Stimulated activated CD8-positive, alpha-beta memory T cell treated with anti-CD3 and anti-CD28 coated beads, Interleukin-7, amount 100 ng/mL, for 4 hours (primary cell): ENCODE data around the gene RABEP2.
"Not testable (repeated sequence)": the region's sequence is repeated elsewhere in the genome, so short reads cannot be mapped to it uniquely, and the experiment has no call there.

ENCODE experiments used
- DNase-seq, 2 donors: peaks; one replicate each; pipeline ENCODE4 v3.0.0-alpha.2; 2020; ENCODE audit warnings: low read depth in 2 of 2

The RABEP2 gene

GRCh38 chr16:28903344-28904042 is 21.5 kb downstream of the RABEP2 start:
- no peak for DNase-seq

- no peak for DNase-seq
Measured at GRCh38 chr16:28902909-28903308, 22.1 kb downstream of the RABEP2 start.

GRCh38 chr16:28901862-28902261 is 23.2 kb downstream of the RABEP2 start:
- no peak for DNase-seq

- no peak for DNase-seq
Measured at GRCh38 chr16:28900601-28901000, 24.4 kb downstream of the RABEP2 start.

GRCh38 chr16:28899882-28900590 is 25.0 kb downstream of the RABEP2 start:
- no peak for DNase-seq

- no peak for DNase-seq
Measured at GRCh38 chr16:28898942-28899341, 26.1 kb downstream of the RABEP2 start.

GRCh38 chr16:28898266-28898665 is 26.8 kb downstream of the RABEP2 start:
- DNase-seq: no peak

GRCh38 chr16:28897826-28898225 is 27.2 kb downstream of the RABEP2 start:
- DNase-seq: no peak

- DNase-seq: no peak
Measured at GRCh38 chr16:28895609-28896008, 29.4 kb downstream of the RABEP2 start.

GRCh38 chr16:28893291-28893690 is 31.7 kb downstream of the RABEP2 start:
- DNase-seq: no peak

GRCh38 chr16:28891964-28892890 is 32.8 kb downstream of the RABEP2 start:
- DNase-seq: no peak

- DNase-seq: not testable (repeated sequence)
Measured at GRCh38 chr16:28890355-28890754, 34.7 kb downstream of the RABEP2 start.

- no peak for DNase-seq
Measured at GRCh38 chr16:28886945-28887344, 38.1 kb downstream of the RABEP2 start.

- DNase-seq: no peak
Measured at GRCh38 chr16:28884045-28884444, 41.0 kb downstream of the RABEP2 start.

- no peak for DNase-seq
Measured at GRCh38 chr16:28883221-28883996, 41.6 kb downstream of the RABEP2 start.

GRCh38 chr16:28882551-28883160 is 42.4 kb downstream of the RABEP2 start:
- DNase-seq: no peak

GRCh38 chr16:28881565-28881964 is 43.5 kb downstream of the RABEP2 start:
- DNase-seq: not testable (repeated sequence)

- DNase-seq: no peak
Measured at GRCh38 chr16:28880955-28881354, 44.1 kb downstream of the RABEP2 start.

- DNase-seq: no peak
Measured at GRCh38 chr16:28880589-28880915, 44.5 kb downstream of the RABEP2 start.

GRCh38 chr16:28879841-28880588 is 45.0 kb downstream of the RABEP2 start:
- DNase-seq: peak; percentile 79 to 85
